ENCODE data around the gene BCAS4.

Gene BCAS4

DNA sequence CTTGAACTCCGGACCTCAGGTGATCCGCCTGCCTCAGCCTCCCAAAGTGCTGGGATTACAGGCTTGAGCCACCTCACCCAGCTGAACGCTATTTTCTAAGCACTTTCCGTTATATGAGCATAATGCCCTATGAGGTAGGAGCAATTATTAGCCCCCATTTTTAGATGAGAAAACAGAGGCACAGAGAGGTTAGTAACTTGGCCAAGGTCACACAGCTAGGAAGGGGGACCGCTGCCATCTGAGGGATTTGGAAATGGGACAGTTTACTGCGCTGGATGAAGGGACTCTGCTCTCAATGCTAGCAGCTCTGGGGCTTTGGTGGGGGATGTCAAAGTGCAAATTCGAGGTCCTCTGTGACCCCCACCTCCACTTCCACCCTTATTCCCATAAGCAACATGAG is 62.5 kb downstream of the BCAS4 start:
- DNase-seq, result no peak

DNA sequence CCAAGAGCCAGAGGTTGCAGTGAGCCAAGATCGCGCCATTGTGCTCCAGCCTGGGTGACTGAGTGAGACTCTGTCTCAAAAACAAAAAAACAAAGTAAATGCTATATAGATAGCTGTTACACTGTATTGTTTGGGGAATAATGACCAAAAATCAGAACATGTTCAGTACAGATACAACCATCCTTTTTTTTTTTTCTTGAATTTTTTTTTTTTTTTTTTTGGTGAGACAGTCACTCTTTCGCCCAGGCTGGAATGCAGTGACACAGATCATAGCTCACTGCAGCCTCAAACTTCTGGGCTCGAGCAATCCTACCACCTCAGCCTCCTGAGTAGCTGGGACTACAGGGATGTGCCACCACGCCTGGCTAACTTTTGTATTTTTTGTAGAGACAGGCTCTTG is 63.7 kb downstream of the BCAS4 start:
- DNase-seq, result no peak

DNA sequence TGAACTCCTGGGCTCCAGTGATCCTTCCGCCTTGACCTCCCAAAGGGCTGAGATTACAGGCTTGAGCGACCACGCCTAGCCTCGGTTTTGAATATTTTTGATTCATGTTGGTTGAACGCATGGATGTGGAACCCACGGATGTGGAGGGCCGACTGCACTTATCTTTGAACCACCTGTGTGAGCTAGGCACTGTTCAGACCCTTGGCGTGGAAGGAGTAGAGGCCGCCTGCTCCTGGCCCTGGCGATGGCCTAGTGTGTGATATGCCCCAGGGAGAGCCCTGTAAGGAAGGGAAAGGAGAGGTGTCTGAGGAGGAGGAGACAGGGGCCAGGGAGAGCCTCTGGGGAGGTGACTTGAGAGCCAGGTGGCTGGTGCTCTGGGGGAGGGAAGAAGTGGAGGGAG is 64.3 kb downstream of the BCAS4 start:
- no peak for DNase-seq

DNA sequence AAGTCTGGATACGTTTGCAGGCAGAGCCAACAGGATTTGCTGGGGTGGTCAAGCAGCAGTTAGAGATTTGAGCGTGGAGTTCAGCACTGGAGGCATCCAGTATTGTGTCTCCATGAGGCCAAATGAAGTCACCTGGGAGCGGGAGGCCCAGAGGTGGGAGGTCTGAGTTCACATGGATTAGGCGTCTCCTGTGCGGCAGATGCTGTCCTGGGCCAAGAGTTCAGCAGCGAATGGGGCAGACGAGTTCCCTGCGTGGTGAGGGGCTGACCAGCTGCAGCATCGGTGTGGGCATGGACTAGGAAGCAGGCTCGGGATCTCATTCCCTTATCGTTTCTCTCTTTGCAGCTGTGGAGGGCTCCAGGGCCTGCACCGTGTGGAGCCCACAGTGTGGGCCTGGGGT is 66.2 kb downstream of the BCAS4 start:
- no peak for DNase-seq

GRCh38 chr20:50862546-50862945 is 67.7 kb downstream of the BCAS4 start:
- no peak for DNase-seq

- no peak for DNase-seq
Measured at GRCh38 chr20:50865114-50865513, 70.3 kb downstream of the BCAS4 start.

- DNase-seq, result no peak
Measured at GRCh38 chr20:50865591-50865990, 70.7 kb downstream of the BCAS4 start.

GRCh38 chr20:50866036-50866685 is 71.3 kb downstream of the BCAS4 start:
- no peak for DNase-seq

- DNase-seq, result no peak
Measured at GRCh38 chr20:50866831-50867230, 72.0 kb downstream of the BCAS4 start.

- no peak for DNase-seq
Measured at GRCh38 chr20:50867805-50868204, 72.9 kb downstream of the BCAS4 start.

DNA sequence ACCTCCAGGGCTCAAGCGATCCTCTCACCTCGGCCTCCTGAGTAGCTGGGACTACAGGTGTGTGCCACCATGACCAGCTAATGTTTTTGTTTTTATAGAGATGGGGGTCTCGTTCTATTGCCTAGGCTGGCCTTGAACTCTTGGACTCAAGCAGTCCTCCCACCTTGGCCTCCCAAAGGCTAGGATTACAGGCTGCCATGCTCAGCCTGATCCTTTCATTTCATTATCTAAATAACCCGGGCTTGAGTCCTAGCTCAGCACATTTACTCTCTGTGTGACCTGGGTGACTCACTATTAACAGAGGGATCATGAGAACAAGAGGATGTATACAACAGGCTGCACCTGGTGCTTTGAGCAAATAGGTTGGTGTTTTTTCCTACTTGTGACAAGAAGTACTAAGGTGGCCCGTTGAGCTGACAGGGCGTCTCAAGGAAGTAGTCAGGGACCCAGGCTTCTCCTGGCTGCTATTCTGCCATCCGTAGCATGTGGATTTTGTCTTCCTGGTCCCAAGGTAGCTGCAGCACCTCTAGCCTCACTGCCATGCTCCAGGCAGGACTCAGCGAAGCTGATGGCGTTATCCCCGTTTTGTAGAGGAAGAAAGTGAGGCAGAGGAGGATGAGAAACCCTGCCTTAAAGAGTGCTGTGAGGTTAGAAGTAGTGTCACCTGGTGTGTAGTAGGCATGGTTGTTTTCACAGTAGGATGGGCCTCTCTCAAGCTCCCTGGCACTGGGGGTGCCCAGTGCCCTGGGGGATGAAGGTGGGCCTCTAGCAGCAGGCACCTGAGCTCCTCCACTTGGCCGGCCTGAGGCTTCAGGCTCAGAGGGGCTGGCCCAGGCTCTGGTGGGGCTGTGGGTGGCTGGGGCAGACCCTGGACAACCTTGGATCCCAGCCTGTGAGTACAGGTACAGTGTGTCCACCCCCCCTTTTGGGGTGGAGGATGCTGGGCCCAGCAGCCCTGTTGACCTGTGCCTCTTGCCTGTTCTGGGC is 73.9 kb downstream of the BCAS4 start:
- DNase-seq, result no peak

DNA sequence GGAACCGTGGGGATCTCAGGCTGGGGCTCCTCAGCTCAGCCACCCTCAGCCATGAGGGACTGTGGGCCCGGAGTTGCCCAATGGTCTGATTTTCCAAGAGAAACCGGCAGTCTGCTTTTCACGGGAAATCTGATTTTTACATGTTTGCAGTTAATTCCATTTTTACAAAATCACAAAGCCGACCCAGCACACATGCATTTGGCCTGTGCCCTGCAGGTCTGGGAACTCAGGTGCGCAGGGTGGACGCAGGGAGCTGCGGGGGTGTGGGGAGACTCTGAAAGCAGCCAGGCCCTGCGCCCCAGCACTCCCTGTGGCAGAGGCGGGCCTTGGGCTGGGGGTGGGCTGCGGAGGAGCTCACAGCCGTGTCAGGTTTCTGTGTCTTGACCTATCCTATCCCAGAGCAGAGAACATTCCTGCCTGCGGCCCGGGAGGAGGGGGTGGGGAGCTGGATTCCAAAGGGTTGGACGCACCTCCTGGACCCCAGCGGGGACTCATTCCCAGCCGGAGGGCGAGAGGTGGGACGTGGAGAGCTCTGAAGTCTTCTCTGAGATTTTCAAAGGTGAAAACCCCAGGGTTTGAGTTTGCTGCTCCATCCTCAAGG is 75.8 kb downstream of the BCAS4 start:
- no peak for DNase-seq

DNA sequence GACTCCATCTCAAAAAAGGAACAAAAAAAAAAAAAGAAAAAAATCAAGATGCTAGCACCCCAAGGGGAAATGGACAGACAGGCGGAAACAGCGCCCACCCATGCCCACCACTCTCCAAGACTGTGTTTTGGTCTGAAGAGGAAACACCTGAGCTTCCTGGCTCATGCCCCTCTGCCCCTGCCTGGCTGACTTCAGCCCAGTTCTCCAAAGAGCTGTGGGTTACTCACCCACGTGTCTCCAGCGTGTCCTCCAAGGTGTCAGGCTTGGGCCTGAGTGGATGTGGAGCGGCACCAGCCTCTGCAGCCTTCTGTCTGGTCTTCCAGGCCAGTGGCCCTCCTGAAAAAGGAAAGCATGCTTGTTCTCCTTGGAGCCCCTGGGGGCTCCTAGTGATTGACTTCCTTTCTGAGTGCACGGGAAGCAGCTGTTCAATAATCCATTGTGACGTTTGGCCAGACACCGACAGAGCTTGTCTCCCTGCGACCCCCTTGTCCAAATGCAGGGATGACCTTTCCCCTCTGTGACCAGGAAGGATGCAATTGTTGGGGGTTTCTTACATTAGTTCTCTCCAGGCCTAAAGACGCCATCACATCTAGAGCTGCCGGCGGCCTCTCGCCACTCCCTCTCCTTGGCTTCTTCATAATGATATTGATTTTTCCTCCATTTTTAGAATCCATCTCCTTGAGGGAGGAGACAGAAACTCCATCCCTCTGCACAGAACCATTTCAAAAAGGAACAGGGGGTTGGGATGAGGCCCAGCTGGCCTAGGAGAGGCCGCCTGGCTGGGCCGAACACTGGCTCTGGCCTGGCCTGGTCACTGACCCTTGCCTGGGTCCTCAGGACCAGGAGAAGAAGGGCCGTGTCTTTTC is 77.9 kb downstream of the BCAS4 start:
- no peak for DNase-seq

DNA sequence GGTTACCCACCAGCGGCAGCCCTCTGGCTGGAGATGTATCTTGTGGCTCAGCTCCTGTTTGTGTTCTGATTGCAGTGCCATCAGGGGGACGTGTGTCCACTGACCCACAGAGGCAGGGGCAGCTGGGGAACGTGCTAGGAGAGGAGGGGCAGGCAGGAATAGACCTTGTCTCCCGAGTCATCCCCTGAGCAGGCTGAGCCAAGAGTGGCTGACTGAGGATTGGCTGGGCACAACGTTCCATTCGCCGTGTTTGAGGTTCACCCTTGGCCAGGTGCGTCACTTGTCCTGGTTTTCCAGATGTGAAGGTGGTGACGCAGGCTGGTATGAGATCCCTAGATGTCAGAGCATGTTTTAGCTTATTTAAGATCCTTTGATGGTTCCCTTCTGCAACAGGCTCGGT is 78.7 kb downstream of the BCAS4 start:
- DNase-seq, result no peak

DNA sequence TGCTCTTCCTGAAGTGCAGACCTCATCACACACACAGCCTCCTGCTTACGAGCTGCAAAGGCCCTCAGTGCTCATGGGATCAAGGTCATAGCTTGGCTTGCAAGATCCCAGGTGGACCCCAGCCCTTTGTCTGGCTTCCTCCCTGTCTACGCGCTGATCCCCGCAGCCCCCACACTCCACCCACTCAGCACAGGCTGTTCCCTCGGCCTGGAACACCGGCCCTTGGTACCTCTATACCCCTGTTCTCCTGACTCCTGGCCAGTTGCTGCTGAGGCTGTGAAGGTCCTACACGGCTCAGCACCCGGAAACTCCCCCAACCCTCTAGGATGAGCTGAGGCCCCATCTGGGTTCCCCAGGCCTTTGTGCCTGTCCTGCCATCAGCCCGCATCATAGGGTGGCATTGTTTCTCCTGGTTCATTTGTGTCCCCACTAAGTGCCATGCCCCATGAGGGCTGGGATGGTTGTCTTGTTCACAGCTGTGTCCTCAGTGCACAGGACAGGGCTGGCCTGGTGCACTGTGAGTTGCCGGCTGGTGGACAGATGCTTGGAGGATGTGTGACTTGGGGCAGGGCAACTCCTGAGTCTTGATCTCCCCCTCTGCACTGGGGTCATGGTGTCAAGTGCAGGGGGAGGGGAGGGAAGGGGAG is 79.4 kb downstream of the BCAS4 start:
- DNase-seq, result no peak

DNA sequence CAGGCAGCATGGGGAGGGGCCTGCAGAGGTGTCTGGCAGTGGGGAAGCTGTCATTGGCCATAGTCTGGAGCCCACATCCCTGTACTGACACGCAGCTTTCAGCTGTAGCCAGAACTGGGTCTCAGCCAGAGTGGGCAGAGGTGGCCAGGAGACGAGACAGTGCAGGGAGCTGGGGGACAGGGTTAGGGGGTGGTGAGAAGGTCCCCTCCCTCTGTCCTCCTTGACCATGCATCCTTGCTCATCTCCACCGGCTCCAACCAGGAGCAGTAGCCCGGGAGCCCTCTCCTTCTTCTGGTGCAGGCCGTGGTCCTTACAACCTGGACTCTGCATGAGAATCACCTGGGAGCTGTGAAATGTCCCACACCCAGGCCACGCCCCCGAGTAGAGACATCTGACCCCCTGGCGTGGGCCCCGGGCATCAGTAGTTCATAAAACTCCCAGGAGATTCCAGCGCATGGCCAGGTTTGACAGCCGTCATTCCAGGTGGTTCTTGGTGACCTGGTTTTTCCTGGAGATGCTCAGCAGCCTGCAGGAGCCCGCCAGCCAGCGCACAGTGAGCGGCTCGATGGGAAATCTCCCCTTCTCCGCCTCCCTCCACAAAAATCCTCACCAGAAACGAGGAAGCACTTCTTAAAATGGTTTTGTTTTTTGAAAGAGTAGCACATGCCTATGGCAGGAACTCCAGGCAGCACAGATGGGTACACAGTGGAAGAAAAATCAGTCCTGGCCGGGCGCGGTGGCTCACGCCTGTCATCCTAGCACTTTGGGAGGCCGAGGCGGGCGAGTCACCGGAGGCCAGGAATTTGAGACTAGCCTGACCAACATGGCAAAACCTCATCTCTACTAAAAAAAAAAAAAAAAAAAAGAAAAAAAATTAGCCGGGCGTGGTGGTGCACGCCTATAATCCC is 80.2 kb downstream of the BCAS4 start:
- DNase-seq, result no peak

- DNase-seq, result no peak
Measured at GRCh38 chr20:50876063-50876685, 81.3 kb downstream of the BCAS4 start.

DNA sequence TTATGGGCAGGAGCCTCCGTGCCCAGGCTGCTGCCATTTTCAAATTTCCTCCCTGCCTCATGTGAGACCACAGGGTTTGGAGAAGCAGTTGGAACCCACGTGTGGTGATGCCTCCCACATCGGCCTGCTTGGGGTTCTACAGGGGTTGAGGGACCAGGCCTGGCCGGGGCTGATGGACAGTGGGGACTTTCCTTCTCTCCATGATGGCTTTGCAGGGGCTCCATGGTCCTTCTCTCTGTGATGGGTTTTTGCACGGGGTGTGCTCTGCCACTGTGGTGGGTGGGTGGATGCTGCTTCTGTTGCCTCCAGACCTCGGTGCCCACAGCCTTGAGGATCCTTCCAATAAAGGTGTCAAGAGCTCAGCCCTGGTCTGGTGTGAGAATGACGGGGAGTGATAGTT is 82.0 kb downstream of the BCAS4 start:
- no peak for DNase-seq

GRCh38 chr20:50877232-50877743 is 82.4 kb downstream of the BCAS4 start:
- no peak for DNase-seq
